ENCODE results near the gene TRAPPC5.

Gene TRAPPC5

DNA sequence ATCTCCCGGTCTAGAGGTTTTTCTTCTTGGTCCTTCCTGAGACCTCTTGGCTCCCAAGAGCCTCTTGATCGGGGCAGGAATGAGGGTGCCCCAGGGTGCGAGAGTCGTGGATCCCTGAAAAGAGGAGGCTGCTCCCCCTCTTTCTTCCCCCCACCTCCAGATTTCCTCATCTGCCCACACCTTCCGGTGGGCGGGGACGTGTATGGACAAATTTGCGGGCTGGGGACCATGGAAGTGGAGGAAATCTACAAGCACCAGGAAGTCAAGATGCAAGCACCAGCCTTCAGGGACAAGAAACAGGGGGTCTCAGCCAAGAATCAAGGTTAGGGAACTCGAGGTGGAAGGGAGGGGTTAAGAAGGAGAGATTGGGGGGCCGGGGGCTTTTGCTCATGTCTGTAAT, 3.8 kb upstream of the TRAPPC5 start, which contains the start of gene MCEMP1:
MCEMP1 (plus strand) TSS at position 237 of the 400 bp plus-strand sequence; CDS start at position 268, 31 bp downstream.
- DNase-seq = peak; percentile 49 to 62 (median 51)

GRCh38 chr19:7677669-7678311, 2.8 kb upstream of the TRAPPC5 start:
- no peak for DNase-seq

DNA sequence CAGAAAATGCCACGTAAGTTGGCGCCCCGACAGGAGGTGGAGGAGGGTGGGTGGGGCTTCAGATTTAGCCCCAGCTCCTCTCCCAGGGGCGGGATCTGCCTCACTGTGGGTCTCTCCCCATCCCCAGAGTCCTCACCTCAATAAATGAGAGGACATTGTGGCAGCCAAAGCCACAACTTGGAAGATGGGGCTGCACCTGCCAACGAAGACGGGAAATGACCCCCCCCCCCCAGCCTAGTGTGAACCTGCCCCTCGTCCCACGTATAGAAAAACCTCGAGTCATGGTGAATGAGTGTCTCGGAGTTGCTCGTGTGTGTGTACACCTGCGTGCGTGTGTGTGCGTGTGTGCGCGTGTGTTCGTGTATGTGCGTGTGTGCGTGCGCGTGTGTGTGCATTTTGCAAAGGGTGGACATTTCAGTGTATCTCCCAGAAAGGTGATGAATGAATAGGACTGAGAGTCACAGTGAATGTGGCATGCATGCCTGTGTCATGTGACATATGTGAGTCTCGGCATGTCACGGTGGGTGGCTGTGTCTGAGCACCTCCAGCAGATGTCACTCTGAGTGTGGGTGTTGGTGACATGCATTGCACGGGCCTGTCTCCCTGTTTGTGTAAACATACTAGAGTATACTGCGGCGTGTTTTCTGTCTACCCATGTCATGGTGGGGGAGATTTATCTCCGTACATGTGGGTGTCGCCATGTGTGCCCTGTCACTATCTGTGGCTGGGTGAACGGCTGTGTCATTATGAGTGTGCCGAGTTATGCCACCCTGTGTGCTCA, 1.5 kb upstream of the TRAPPC5 start:
- peak; percentile 50 to 52 (median 51) for DNase-seq

DNA sequence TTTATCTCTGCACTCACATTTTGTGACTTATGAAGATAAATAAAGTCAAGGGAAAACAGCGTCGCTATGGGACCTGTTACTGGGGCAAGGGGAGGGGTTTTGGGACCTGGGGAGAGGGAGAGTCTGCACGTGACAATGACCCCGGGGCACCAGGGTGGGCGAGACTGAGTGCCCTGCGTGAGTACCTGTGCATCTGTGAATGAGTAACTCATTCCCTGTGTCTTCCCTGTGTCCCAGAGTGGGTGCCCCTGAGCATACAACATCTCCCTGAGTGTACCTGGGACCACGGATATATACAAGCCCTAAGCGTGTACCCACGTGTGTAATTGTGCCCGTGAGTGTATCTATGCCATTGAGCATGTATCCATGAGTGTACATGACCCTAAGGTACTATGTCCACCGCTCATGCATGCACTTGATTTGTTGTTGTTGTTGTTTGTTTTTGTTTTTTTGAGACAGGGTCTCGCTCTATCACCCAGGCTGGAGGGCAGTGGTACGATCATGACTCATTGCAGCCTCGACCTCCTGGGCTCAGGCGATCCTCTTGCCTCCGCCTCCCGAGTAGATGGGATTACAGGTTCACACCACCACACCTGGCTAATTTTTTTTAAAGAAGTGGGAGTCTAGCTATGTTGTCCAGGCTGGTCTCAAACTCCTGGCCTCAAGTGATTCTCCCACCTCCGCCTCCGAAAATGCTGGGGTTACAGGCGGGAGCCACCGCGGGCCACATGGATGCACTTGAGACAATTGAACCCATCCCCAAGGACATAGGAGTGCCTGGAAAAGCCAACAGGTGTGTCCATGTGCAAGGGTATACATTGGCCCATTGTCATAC, 645 bp upstream of the TRAPPC5 start:
- DNase-seq = no peak

DNA sequence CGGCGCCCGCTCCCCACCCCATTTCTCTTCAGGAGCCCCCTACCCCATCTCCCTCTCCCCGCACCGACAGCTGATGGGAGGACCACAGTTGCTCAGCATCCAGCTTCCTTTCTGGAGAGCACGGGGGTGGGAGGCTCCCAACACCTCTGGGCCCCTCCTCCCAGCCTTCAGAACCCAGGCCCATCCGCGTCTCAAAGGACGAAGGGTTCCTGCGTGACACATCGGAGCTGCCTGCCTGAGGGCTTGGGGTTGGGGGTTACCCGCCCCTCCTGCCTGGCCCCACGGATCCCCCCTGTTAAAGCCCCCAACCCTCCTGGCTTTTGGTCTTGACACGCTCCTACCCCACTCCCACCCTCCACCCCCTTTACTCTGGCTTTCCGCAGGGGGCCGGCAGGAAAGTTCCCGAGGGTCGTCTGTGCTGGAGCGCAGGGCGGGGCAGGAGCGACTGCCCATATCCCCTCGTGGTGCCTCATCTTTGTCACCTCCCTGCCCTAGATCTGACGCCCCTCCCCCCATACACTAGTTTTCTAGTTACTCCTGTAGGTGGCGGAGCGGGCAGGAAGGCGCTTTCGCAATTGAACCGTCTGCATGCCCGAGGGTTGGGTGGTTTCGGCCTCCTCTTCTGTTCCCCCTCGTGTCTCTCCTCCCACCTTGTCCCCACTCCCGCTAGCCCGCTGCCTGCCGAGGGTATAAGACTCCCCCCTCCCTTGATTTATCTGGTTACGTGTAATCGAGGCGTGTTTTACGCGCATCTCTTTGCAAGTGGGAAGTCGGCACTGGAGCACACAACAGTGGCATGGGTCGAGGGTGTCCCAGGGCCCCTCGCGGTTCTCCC, 924 bp downstream of the TRAPPC5 start:
- peak; percentile 89 to 95 (median 94) for DNase-seq

GRCh38 chr19:7682175-7682855, 1.7 kb downstream of the TRAPPC5 start:
- peak in 1 of 3 donors; percentile 23 for DNase-seq

- no peak for DNase-seq
Measured at GRCh38 chr19:7685546-7686445, 5.2 kb downstream of the TRAPPC5 start.

- no peak for DNase-seq
Measured at GRCh38 chr19:7687177-7687576, 6.5 kb downstream of the TRAPPC5 start.

DNA sequence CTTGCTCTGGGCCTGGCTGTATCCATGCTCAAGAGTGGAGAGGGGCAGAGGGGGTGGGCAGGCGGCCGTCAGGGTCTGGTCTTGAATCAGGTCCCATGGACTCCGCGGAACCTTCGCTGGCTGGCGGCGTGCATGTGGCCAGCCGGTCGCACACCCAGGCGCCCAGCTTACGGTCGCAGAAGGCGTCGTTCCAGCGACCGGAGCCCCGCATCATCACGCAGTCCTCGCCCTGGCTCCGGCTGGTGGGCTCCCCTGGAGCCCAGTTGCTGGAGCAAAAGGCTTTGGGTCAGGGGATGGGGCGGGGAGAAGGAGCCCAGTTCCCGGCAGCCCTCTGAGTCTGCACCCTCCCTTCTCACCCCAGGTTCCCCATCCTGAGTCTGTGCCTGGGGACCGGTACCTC, 8.5 kb downstream of the TRAPPC5 start:
- no peak for DNase-seq

DNA sequence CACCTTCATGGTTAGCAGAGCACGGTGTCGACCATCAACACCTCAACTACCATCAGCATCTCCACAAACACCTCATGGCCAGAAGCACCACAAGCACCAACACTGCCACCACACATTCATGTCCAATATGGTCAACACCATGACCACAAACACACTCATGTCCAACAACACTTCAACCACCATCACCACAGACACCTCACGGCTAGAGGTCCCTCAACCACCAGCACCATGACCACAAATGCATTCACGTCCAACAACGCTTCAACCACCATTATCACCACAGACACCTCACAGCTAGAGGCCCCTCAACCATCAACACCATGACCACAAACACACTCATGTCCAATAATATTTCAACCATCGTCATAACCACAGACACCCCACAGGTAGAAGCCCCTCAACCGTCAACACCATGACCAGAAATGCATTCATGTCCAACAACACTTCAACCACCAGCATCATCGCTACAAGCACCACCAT, 10.2 kb downstream of the TRAPPC5 start:
- DNase-seq = no peak

DNA sequence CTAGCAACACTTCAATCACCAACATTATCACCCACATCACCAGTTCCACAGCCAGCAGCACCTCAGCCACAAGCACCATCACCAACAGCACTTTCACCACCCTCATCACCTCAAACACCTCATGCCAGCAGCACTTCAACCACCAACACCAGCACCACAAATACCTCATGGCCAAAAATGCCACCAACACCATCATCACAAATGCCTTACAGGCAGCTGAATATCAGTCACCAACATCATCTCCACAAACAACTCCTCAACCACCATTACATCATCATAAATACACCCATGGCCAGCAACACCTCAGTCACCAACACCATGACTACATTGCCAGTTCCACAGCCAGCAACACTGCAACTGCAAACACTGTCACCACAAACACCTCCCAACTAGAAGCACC, 10.9 kb downstream of the TRAPPC5 start:
- DNase-seq = no peak

GRCh38 chr19:7692417-7693088, 11.9 kb downstream of the TRAPPC5 start:
- DNase-seq = no peak

DNA sequence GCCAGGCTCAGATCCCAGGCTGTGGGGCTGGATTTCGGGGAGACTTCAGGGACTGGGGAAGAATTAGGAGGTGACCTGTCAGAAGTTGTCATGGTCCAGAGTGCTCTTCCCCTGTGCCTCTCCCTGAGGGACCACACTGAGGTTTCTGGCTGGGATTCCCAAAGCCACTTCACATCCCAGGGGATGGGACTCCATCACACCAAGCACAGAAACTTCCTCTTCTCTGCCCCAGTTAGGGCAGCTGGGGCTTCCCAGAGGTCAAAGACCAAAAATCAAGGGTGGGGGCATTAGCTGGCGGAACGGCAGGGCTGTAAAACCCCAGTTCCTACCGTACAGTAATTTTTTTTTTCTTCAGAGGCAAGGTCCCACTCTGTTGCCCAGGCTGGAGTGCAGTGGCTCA, 13.9 kb downstream of the TRAPPC5 start:
- peak; percentile 46 to 66 (median 63) for DNase-seq

DNA sequence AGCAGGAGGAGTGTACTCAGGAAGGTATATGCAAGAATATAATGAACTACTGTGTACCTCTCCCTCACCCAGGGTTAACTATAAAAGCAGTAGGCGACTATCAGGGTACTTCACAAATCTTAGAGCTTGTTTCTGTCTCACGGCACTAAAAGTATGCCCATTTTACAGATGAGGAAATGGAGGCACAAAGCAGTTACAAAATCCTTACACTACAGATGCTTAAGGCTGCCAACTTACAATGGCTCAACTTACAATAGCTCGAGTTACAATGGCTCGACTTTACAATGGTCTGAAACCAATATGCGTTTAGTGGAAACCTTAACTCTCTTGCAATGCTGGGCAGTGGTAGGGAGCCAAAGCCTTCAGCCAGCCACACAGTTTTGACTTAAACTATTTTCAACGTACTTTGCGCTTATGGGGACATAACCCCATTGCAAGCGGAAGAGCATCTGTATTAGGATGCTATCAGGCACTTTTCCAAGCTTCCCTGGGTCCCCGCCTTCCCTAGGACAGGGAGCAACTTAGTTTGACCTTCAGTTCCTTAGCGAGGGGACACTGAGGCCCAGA, 17.2 kb downstream of the TRAPPC5 start:
- DNase-seq = no peak

- DNase-seq = peak in 2 of 3 donors; percentile 39 to 46
Measured at GRCh38 chr19:7698583-7698982, 17.9 kb downstream of the TRAPPC5 start.

GRCh38 chr19:7699003-7699402, 18.4 kb downstream of the TRAPPC5 start:
- no peak for DNase-seq

DNA sequence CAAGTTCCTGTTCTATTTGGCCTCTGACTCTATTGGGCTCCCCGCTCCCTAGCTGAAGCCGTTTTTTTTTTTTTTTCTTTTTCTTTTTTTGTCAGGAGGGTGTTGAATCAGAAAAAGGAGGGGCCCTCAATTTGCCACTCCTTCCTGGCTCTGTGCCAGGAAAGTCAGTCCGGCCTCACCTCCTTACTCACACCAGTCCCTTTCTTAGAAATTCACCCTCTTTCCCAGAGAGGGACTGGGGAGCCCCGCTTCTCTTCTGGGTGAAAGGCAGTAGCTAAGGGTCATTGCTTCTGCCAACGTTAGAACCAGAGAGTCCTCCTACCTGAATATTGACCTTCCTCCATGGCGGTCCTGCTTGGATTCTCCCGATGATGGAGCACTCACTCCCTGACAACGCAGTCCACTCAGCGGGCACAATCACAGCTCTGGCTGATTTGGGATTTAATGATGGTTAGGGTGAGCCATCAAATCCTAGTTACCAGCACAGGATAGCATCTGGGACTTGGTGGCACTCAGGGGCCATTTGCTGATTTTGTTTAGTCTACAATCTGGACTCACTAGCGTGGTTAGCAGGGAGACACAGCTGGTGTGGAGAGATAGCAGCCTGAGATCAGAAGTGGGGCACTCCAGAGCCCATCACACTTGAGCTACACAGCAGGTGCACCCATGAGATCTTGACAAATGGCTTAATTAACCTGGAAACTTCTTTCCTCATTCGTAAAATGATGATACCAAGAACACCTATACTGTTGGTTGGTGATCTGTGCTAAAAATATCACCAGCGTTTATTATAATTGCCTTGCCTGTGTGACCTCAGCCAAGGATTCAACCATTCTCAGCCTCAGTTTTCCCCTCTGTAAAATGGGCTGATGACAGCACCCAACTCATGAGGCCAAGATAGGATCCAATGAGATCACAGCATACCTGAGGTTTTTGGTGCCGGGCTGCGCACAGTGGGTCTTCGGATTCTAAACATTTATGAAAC, 19.1 kb downstream of the TRAPPC5 start:
- peak; percentile 76 to 81 (median 81) for DNase-seq

DNA sequence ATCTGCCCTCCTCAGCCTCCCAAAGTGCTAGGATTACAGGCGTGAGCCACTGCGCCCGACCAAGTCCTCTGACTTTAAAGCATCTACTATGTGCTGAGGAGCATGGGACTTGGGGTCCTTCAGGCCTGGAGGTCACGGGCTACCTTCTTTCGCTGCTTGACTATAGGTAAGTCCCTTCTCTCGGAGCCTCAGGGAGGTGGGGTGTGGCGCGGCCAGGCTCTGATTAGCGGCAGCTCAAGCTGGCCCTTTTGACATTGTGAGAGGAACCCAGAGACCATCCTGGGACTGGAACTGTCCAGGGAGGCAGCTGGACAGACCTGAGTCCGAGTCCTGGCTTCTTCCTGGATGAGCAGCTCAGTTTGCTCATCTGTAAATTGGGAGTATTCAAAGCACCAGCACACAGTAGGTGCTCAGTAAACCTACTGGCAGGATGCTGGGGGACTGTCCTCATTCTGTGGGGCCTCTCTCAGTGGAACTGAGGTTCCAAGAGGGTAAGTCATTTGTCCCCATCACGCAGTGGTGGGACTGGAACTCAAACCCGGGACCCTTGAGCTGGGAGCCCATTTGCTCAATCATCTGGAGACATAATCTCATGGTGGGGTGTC, 20.5 kb downstream of the TRAPPC5 start:
- DNase-seq = no peak
